ENCODE measurements around the gene ABCA2. TPM values are rescaled to one million over a fixed set of nuclear protein-coding genes. Genes with fewer than 3 reads are reported as not detected.

ABCA2 gene
- total and polyA plus RNA-seq, 4 donors, result 2.9 to 15.2 (median 12.3) TPM

DNA sequence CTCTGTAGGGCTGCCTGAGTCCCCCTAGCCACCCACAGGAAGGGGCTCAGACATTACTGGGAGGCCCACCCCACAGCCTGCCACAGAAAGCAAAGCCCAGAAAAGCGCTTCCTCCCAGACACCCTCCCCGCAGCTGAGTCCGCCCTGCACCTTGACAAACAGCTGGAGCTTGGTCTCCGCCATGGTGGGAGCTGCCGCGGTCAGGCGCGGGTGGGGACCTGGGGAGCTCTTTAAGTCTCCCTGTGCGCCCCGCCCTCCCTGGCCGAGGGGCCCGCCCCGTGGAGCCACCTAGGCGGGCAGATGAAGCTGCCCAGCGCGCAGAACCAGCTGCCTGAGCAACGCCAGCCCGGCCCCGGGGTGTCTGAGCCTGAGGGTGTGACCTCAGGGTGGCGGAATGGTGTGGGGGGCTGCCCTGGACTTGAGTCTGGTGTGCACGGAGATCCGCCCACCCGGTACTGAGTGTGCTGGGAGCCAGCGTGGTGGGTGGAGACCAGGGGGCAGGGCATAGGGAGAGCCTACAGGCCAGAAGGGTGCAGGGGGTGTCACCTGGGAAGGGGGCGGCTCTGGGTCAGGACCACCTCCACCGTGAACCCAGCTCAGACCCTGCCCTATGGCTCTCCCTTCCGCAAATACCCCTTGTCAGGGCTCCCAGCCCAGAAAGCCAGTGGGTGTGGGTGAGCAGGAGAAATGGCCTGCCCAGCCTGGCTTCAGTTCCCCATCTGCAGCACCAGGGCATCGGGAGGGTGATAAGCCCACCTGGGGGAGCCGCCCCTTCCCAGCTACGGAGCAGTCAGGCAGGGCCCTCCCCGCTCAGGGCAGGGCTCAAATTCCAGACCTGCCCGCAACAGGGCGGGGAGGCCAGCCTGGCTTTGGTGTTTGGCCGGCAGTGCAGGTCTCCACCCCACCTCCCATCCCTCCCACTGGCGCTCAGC is 31.4 kb downstream of the ABCA2 start, which contains the start of gene CLIC3 (continued):
- TF ChIP-seq, protein P1, sequence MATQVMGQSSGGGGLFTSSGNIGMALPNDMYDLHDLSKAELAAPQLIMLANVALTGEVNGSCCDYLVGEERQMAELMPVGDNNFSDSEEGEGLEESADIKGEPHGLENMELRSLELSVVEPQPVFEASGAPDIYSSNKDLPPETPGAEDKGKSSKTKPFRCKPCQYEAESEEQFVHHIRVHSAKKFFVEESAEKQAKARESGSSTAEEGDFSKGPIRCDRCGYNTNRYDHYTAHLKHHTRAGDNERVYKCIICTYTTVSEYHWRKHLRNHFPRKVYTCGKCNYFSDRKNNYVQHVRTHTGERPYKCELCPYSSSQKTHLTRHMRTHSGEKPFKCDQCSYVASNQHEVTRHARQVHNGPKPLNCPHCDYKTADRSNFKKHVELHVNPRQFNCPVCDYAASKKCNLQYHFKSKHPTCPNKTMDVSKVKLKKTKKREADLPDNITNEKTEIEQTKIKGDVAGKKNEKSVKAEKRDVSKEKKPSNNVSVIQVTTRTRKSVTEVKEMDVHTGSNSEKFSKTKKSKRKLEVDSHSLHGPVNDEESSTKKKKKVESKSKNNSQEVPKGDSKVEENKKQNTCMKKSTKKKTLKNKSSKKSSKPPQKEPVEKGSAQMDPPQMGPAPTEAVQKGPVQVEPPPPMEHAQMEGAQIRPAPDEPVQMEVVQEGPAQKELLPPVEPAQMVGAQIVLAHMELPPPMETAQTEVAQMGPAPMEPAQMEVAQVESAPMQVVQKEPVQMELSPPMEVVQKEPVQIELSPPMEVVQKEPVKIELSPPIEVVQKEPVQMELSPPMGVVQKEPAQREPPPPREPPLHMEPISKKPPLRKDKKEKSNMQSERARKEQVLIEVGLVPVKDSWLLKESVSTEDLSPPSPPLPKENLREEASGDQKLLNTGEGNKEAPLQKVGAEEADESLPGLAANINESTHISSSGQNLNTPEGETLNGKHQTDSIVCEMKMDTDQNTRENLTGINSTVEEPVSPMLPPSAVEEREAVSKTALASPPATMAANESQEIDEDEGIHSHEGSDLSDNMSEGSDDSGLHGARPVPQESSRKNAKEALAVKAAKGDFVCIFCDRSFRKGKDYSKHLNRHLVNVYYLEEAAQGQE (IDR thresholded peaks at IDR 0.05), result no peak
- TF ChIP-seq CTCF (IDR thresholded peaks at IDR 0.05; ENCODE audit: low read depth, low read length, missing input control) (no peak), EGR1 (IDR thresholded peaks at IDR 0.05; ENCODE audit: low read depth in 2 of 2) (no peak), NR2F2 (IDR thresholded peaks at IDR 0.05) (no peak), SP1 (IDR thresholded peaks at IDR 0.05) (no peak), HNF4G (IDR thresholded peaks at IDR 0.05) (no peak)

- peaks cover 7 to 32% (median 15%) of the 10 kb centered on the region in 4 donors for H3K4me1 ChIP-seq (ENCODE audit: control insufficient read depth in 4 of 4, insufficient read depth in 4 of 4, low read length in 3 of 4)
- TF ChIP-seq, protein P2, sequence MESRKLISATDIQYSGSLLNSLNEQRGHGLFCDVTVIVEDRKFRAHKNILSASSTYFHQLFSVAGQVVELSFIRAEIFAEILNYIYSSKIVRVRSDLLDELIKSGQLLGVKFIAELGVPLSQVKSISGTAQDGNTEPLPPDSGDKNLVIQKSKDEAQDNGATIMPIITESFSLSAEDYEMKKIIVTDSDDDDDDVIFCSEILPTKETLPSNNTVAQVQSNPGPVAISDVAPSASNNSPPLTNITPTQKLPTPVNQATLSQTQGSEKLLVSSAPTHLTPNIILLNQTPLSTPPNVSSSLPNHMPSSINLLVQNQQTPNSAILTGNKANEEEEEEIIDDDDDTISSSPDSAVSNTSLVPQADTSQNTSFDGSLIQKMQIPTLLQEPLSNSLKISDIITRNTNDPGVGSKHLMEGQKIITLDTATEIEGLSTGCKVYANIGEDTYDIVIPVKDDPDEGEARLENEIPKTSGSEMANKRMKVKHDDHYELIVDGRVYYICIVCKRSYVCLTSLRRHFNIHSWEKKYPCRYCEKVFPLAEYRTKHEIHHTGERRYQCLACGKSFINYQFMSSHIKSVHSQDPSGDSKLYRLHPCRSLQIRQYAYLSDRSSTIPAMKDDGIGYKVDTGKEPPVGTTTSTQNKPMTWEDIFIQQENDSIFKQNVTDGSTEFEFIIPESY (IDR thresholded peaks at IDR 0.05), result no peak
- TF ChIP-seq SP1 (IDR thresholded peaks at IDR 0.05) (no peak), CTCF (IDR thresholded peaks at IDR 0.05; ENCODE audit: low read depth, low read length, missing input control) (no peak), JUND (IDR thresholded peaks at IDR 0.05) (no peak), NR2F2 (IDR thresholded peaks at IDR 0.05) (no peak), FOXA1 (IDR thresholded peaks at IDR 0.05) (no peak), RXRA (IDR thresholded peaks at IDR 0.05) (no peak), TAF1 (conservative IDR thresholded peaks at IDR 0.05) (no peak), HNF4A (conservative IDR thresholded peaks at IDR 0.05) (no peak), FOXA2 (IDR thresholded peaks at IDR 0.05) (no peak), GABPA (IDR thresholded peaks at IDR 0.05 in 1 of 2, conservative IDR thresholded peaks at IDR 0.05 in 1 of 2) (no peak), MAX (IDR thresholded peaks at IDR 0.05) (no peak), RAD21 (IDR thresholded peaks at IDR 0.05) (no peak)
- TF ChIP-seq, protein P3, sequence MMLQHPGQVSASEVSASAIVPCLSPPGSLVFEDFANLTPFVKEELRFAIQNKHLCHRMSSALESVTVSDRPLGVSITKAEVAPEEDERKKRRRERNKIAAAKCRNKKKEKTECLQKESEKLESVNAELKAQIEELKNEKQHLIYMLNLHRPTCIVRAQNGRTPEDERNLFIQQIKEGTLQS (IDR thresholded peaks at IDR 0.05), result no peak
- TF ChIP-seq, protein P1 (IDR thresholded peaks at IDR 0.05), result no peak
- peaks cover 0 to 3% (median 0%) of the 10 kb centered on the region in 4 donors for H3K36me3 ChIP-seq (ENCODE audit: control insufficient read depth in 4 of 4, insufficient read depth in 3 of 4, low read depth in 1 of 4, low read length in 3 of 4)
- no peaks in the 10 kb centered on the region for H3K9me3 ChIP-seq (ENCODE audit: control insufficient read depth in 4 of 4, low read length in 3 of 4)
- H3K27me3 ChIP-seq (ENCODE audit: control insufficient read depth in 4 of 4, insufficient read depth in 4 of 4, low read length in 3 of 4), result no peaks in the 10 kb centered on the region
- 51% methylated on average over 12 of the region's 12 CpGs for WGBS
- DNase-seq (ENCODE audit: low spot score), result no peak
- peak overlapping the region in 1 of 2 donors; percentile 12 for H3K27ac ChIP-seq (ENCODE audit: low read depth in 1 of 2, low read length in 2 of 2)
- H3K9ac ChIP-seq (ENCODE audit: low read depth in 1 of 2, low read length in 2 of 2), result no peak overlapping the region
- no peak overlapping the region for H3K4me3 ChIP-seq (ENCODE audit: low read depth in 1 of 3, low read length in 3 of 3)
These were observed 32.2 kb downstream of the ABCA2 start for GRCh38 chr9:136995772-136996311.

All from liver (tissue), 9 donors.